K562 (cell line): ENCODE measurements around the gene ALDH9A1. TPM values are rescaled to one million over a fixed set of nuclear protein-coding genes. Genes with fewer than 3 reads are reported as not detected.

Source experiments
- BRD9 ChIP-seq: fragments of 450-650 bp; IDR thresholded peaks from 2 replicates; pipeline ENCODE4 v1.6.1; 2018; ENCODE audit warnings: low read depth; ENCODE audit not compliant: partially characterized antibody
- CBFA2T3 ChIP-seq: fragments of 450-650 bp; IDR thresholded peaks from 2 replicates; pipeline ENCODE4 v1.6.1; 2017
- CEBPB ChIP-seq: fragments of 450-650 bp; IDR thresholded peaks from 2 replicates; pipeline ENCODE4 v1.6.1; 2016; ENCODE audit warnings: missing genetic modification characterization, missing compliant biosample characterization
- CTBP1 ChIP-seq: fragments of 450-650 bp; IDR thresholded peaks from 2 replicates; pipeline ENCODE4 v1.6.1; 2016; ENCODE audit warnings: borderline replicate concordance
- DDX20 ChIP-seq: fragments of 450-650 bp; IDR thresholded peaks from 2 replicates; pipeline ENCODE4 v1.6.1; 2016; ENCODE audit warnings: missing genetic modification characterization, low read depth, mild to moderate bottlenecking, missing compliant biosample characterization, moderate library complexity
- FOXA1 ChIP-seq: fragments of 450-650 bp; IDR thresholded peaks from 2 replicates; pipeline ENCODE4 v1.6.1; 2016; ENCODE audit warnings: mild to moderate bottlenecking, borderline replicate concordance
- HDAC6 ChIP-seq: IDR thresholded peaks from 2 replicates; pipeline ENCODE4 v1.6.1; 2012; ENCODE audit warnings: low read depth, mild to moderate bottlenecking, control low read depth, inconsistent platforms, low read length, moderate library complexity
- HDGF ChIP-seq: fragments of 450-650 bp; IDR thresholded peaks from 2 replicates; pipeline ENCODE4 v1.6.1; 2016
- ILF3 ChIP-seq: fragments of 450-650 bp; IDR thresholded peaks from 2 replicates; pipeline ENCODE4 v1.6.1; 2018; ENCODE audit warnings: antibody characterized with exemption, mild to moderate bottlenecking, moderate library complexity, borderline replicate concordance
- IRF2 ChIP-seq: sonication (generic); formaldehyde crosslinking; IDR thresholded peaks from 2 replicates; pipeline ENCODE4 v1.8.1; 2022; ENCODE audit warnings: mild to moderate bottlenecking, missing genetic modification reagents
- KLF1 ChIP-seq: fragments of 450-650 bp; IDR thresholded peaks from 2 replicates; pipeline ENCODE4 v1.6.1; 2016; ENCODE audit warnings: missing genetic modification characterization, missing compliant biosample characterization
- LARP7 ChIP-seq: fragments of 450-650 bp; IDR thresholded peaks from 2 replicates; pipeline ENCODE4 v1.6.1; 2016
- LCOR ChIP-seq: sonication (generic); formaldehyde crosslinking; IDR thresholded peaks from 2 replicates; pipeline ENCODE4 v1.8.0; 2022; ENCODE audit warnings: mild to moderate bottlenecking, missing genetic modification reagents
- MCM7 ChIP-seq, 2 experiments: fragments of 450-650 bp; IDR thresholded peaks; 2 replicates each; pipeline ENCODE4 v1.6.1; 2016 to 2018
- NBN ChIP-seq: fragments of 450-650 bp; IDR thresholded peaks from 2 replicates; pipeline ENCODE4 v1.6.1; 2016; ENCODE audit warnings: low read depth, mild to moderate bottlenecking
- PRDM10 ChIP-seq: fragments of 450-650 bp; IDR thresholded peaks from 2 replicates; pipeline ENCODE4 v1.6.1; 2018; ENCODE audit not compliant: partially characterized antibody
- SAP30 ChIP-seq: fragments of 200-600 bp; sonication (generic); IDR thresholded peaks from 2 replicates; pipeline ENCODE4 v1.6.1; 2012; ENCODE audit warnings: borderline replicate concordance, low read depth, mild to moderate bottlenecking, moderate library complexity, low read length, control low read depth, inconsistent platforms; ENCODE audit not compliant: insufficient read depth, poor library complexity, severe bottlenecking
- SP2 ChIP-seq: IDR thresholded peaks from 2 replicates; pipeline ENCODE4 v1.6.1; 2011; ENCODE audit warnings: mild to moderate bottlenecking, low read depth, low read length, moderate library complexity; ENCODE audit not compliant: poor library complexity, severe bottlenecking; ENCODE audit errors: extremely low read depth
- SRSF1 ChIP-seq: fragments of 200-400 bp; formaldehyde crosslinking; IDR thresholded peaks from 2 replicates; pipeline ENCODE4 v1.6.1; 2017; ENCODE audit warnings: mild to moderate bottlenecking, low read depth, low read length, moderate library complexity
- TAL1 ChIP-seq: fragments of 450-650 bp; IDR thresholded peaks from 2 replicates; pipeline ENCODE4 v1.6.1; 2016; ENCODE audit warnings: mild to moderate bottlenecking
- ZBTB7A ChIP-seq: IDR thresholded peaks from 2 replicates; pipeline ENCODE4 v1.6.1; 2011; ENCODE audit warnings: low read depth, mild to moderate bottlenecking, low read length, moderate library complexity, borderline replicate concordance; ENCODE audit not compliant: control insufficient read depth
- ZNF232 ChIP-seq: sonication (generic); formaldehyde crosslinking; IDR thresholded peaks from 2 replicates; pipeline ENCODE4 v1.8.0; 2022; ENCODE audit warnings: mild to moderate bottlenecking, missing genetic modification reagents
- ZNF282 ChIP-seq: sonication (generic); formaldehyde crosslinking; IDR thresholded peaks from 2 replicates; pipeline ENCODE4 v1.8.1; 2023; ENCODE audit warnings: missing genetic modification reagents
- ZNF589 ChIP-seq: fragments of 200-800 bp; sonication (Bioruptor generic); IDR thresholded peaks from 2 replicates; pipeline ENCODE4 v1.6.1; 2016; ENCODE audit warnings: low read depth, missing genetic modification characterization, missing compliant biosample characterization
- ZNF77 ChIP-seq: fragments of 250-450 bp; sonication (Bioruptor Pico); IDR thresholded peaks from 2 replicates; pipeline ENCODE4 v1.5.0; 2020
- polyA plus RNA-seq, 8 experiments: library from polyadenylated mRNA; depleted of rRNA in 4 of 8; stranded (reverse) in 5 of 8; unstranded in 3 of 8; fragments of >200 nt; fragmentation: Nextera tagmentation in 2 of 8; fragmentation: Illumina TruSeq in 1 of 8; extraction: Ambion mirVana in 2 of 8; extraction: Trizol in 1 of 8; gene quantifications; 2 replicates each; pipeline versions ENCODE4 v1.2.1 to v1.2.3, GENCODE V29; 2011 to 2014; ENCODE audit warnings: inconsistent platforms in 1 of 8, missing spikeins in 1 of 8
- total RNA-seq, 7 experiments: library from RNA; depleted of rRNA in 6 of 7; stranded (reverse); fragments of >200 nt in 6 of 7; fragmentation: Illumina TruSeq in 2 of 7; extraction: Trizol in 2 of 7; gene quantifications; 2 replicates each; pipeline versions ENCODE4 v1.2.1 to v1.2.3, GENCODE V29; 2011 to 2021; ENCODE audit warnings: low replicate concordance in 1 of 7
- TF ChIP-seq, protein P1 (sequence below): sonication (generic); formaldehyde crosslinking; IDR thresholded peaks from 2 replicates; pipeline ENCODE4 v1.5.0; 2020; ENCODE audit warnings: missing genetic modification reagents

Gene ALDH9A1
- total and polyA plus RNA-seq, 9 of the 15 experiments (the other 6 are each of a cell fraction or from before 2014, with no cell fraction given): 26.5 to 54.3 (median 39.2) TPM

DNA sequence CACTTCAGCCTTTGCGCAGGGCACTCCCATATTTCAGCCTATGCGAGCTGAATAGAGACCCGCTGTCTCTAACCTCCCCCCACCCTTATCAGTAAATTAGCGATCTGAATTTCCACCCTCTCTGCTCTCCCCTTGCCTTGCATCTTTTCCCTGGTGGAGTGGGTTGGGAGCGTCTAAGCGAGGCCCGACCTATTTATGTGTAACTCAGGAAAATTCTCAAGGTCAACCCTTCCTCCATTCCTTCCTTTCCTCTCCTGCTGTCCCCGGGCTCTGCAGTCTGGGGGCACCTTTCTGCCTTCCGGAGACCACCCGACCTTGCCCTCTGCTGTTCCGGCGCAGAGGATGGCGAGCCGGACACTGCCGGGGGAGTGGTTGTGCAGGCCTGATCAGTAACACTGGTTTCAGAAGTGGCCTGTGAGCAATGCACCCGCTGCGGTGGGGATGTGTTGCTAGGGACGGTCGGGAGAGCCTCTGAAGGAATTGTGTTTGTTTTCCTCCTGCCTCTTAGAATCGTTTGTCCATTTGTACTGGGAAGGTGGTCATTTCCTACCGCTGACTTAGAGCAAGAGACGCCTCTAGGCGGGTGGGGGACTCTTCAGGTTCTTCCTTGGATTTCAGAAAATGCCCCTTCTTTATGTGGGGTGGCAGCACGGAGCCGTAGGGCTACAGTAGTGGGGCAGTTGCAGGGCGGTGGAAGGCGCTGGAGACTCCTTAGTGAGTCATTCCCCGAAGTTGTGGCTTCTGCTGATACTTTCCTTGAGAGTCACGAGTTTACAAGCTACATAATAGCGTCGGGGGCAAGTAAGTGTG lies 66.8 kb downstream of the ALDH9A1 start (continued):
- TF ChIP-seq TAL1 (peak; percentile 11), ZNF282 (CRISPR knock-in tag) (no peak), CTBP1 (peak; percentile 65), DDX20 (tag) (no peak), LARP7 (no peak), SAP30 (peak; percentile 69), LCOR (no peak; the same call in 1 of the 2 replicates), ZNF589 (CRISPR knock-in tag) (no peak), PRDM10 (peak; percentile 17), ILF3 (no peak), NBN (0 out of 2 replicates have a peak, but pooled peaks have one; percentile 27), KLF1 (no peak), FOXA1 (no peak), CBFA2T3 (peak; percentile 59), IRF2 (CRISPR knock-in tag) (no peak), SRSF1 (no peak), HDAC6 (no peak), ZNF77 (CRISPR knock-in tag) (no peak), HDGF (no peak), CEBPB (tag) (no peak), SP2 (peak; percentile 8), MCM7 (IDR thresholded peaks at IDR 0.05) (no peak), ZNF232 (CRISPR knock-in tag) (0 out of 2 replicates have a peak, but pooled peaks have one; percentile 33), BRD9 (no peak), ZBTB7A (peak; percentile 47)
- TF ChIP-seq, protein P1, sequence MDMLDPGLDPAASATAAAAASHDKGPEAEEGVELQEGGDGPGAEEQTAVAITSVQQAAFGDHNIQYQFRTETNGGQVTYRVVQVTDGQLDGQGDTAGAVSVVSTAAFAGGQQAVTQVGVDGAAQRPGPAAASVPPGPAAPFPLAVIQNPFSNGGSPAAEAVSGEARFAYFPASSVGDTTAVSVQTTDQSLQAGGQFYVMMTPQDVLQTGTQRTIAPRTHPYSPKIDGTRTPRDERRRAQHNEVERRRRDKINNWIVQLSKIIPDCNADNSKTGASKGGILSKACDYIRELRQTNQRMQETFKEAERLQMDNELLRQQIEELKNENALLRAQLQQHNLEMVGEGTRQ (CRISPR knock-in tag): no peak
